DMS 273 treated with DMSO at 0.1 percent for 48 hours (cell line): ENCODE data around the gene IL16.

Experiments
- DNase-seq: peaks from one replicate; lab custom pipeline; 2025; lab: John Stamatoyannopoulos, UW

Gene IL16

GRCh38 chr15:81295486-81296121 is 98.9 kb downstream of the IL16 start:
- no peak for DNase-seq

GRCh38 chr15:81296186-81296585 is 99.5 kb downstream of the IL16 start:
- DNase-seq, result no peak

GRCh38 chr15:81296673-81297072 is 100.0 kb downstream of the IL16 start:
- DNase-seq, result no peak

GRCh38 chr15:81297147-81297572 is 100.5 kb downstream of the IL16 start:
- DNase-seq, result no peak

GRCh38 chr15:81297603-81298575 is 101.2 kb downstream of the IL16 start:
- DNase-seq, result no peak

- DNase-seq, result no peak
Measured at GRCh38 chr15:81298611-81299010, 101.9 kb downstream of the IL16 start.

GRCh38 chr15:81299156-81299555 is 102.5 kb downstream of the IL16 start:
- DNase-seq, result no peak

- DNase-seq, result no peak
Measured at GRCh38 chr15:81299630-81300273, 103.1 kb downstream of the IL16 start.

GRCh38 chr15:81301385-81301784 is 104.7 kb downstream of the IL16 start:
- DNase-seq, result no peak

GRCh38 chr15:81301815-81302399 is 105.2 kb downstream of the IL16 start:
- no peak for DNase-seq

- DNase-seq, result no peak
Measured at GRCh38 chr15:81302701-81303109, 106.0 kb downstream of the IL16 start.

- no peak for DNase-seq
Measured at GRCh38 chr15:81303244-81304225, 106.9 kb downstream of the IL16 start.

GRCh38 chr15:81304226-81304625 is 107.5 kb downstream of the IL16 start:
- no peak for DNase-seq

- no peak for DNase-seq
Measured at GRCh38 chr15:81308260-81308659, 111.6 kb downstream of the IL16 start.

- DNase-seq, result no peak
Measured at GRCh38 chr15:81309647-81310450, 113.2 kb downstream of the IL16 start.

- DNase-seq, result no peak
Measured at GRCh38 chr15:81310480-81310879, 113.8 kb downstream of the IL16 start.

GRCh38 chr15:81311752-81312464 is 115.2 kb downstream of the IL16 start:
- DNase-seq, result no peak

GRCh38 chr15:81312790-81313543 is 116.3 kb downstream of the IL16 start:
- no peak for DNase-seq

- no peak for DNase-seq
Measured at GRCh38 chr15:81313686-81314085, 117.0 kb downstream of the IL16 start.
